ENCODE data around the gene EPN3. TPM values are rescaled to one million over a fixed set of nuclear protein-coding genes. Genes with fewer than 3 reads are reported as not detected.

EPN3 gene
- total and polyA plus RNA-seq, 2 donors (not counting 1 experiment from before 2014, with no cell fraction given): not detected

- TF ChIP-seq CTCF (IDR thresholded peaks at IDR 0.05): no peak
- no peak for TF ChIP-seq EZH2 (IDR thresholded peaks at IDR 0.05; ENCODE audit: borderline replicate concordance, insufficient read depth, low read depth, low read length, poor library complexity, severe bottlenecking)
- Mint-ChIP-seq H3K4me3 (no peak overlapping the region), H3K4me1 (no peaks in the 10 kb centered on the region), H3K9me3 (ENCODE audit: insufficient read depth) (no peaks in the 10 kb centered on the region), H3K27ac (no peak overlapping the region), H3K27me3 (no peaks in the 10 kb centered on the region)
- Histone ChIP-seq H4K20me1 (ENCODE audit: control insufficient read depth, insufficient read depth, low read length, poor library complexity, severe bottlenecking) (no peaks in the 10 kb centered on the region), H3K27me3 (replicated peaks in 1 of 4; ENCODE audit: control extremely low read depth in 1 of 4, control insufficient read depth in 3 of 4, insufficient read depth in 4 of 4, low read length in 3 of 4) (no peaks in the 10 kb centered on the region), H2AFZ (ENCODE audit: insufficient read depth, low read depth, low read length, poor library complexity, severe bottlenecking) (no peak overlapping the region), H3K79me2 (ENCODE audit: control insufficient read depth, insufficient read depth, low read length) (no peaks in the 10 kb centered on the region), H3K27ac (ENCODE audit: low read length in 2 of 2) (no peak overlapping the region), H3K9me3 (ENCODE audit: control extremely low read depth in 1 of 3, control insufficient read depth in 2 of 3, insufficient read depth in 1 of 3, low read length in 2 of 3) (no peaks in the 10 kb centered on the region), H3K4me3 (ENCODE audit: control extremely low read depth in 1 of 5, extremely low read depth in 1 of 5, insufficient read depth in 1 of 5, low read depth in 2 of 5, low read length in 4 of 5) (no peak overlapping the region), H3K36me3 (replicated peaks in 1 of 2; ENCODE audit: control extremely low read depth in 1 of 2, control insufficient read depth in 1 of 2, extremely low read depth in 1 of 2, insufficient read depth in 2 of 2, low read length in 1 of 2) (no peaks in the 10 kb centered on the region), H3K9ac (ENCODE audit: low read length) (no peak overlapping the region), H3K4me1 (ENCODE audit: control insufficient read depth in 2 of 2, insufficient read depth in 2 of 2, low read length in 2 of 2) (no peaks in the 10 kb centered on the region), H3K4me2 (replicated peaks; ENCODE audit: low read depth, low read length, poor library complexity, severe bottlenecking) (no peak overlapping the region)
- ChIA-PET POLR2A (no interaction called here), CTCF (no interaction called here)
- intact Hi-C loops (cut with micrococcal nuclease): no loop called here
- WGBS (ENCODE audit: insufficient coverage): 63% methylated on average over 1 of the region's 2 CpGs
- no peak for ATAC-seq (ENCODE audit: low read depth)
- no peak for DNase-seq
Observed at GRCh38 chr17:50521514-50521913, 11.0 kb upstream of the EPN3 start.

- Histone ChIP-seq H4K20me1 (ENCODE audit: control insufficient read depth, insufficient read depth, low read length, poor library complexity, severe bottlenecking) (no peaks in the 10 kb centered on the region), H3K4me3 (ENCODE audit: control extremely low read depth in 1 of 5, extremely low read depth in 1 of 5, insufficient read depth in 1 of 5, low read depth in 2 of 5, low read length in 4 of 5) (no peak overlapping the region), H3K27me3 (replicated peaks in 1 of 4; ENCODE audit: control extremely low read depth in 1 of 4, control insufficient read depth in 3 of 4, insufficient read depth in 4 of 4, low read length in 3 of 4) (peaks cover 0 to 4% (median under 1%) of the 10 kb centered on the region in 4 experiments), H2AFZ (ENCODE audit: insufficient read depth, low read depth, low read length, poor library complexity, severe bottlenecking) (no peak overlapping the region), H3K79me2 (ENCODE audit: control insufficient read depth, insufficient read depth, low read length) (no peaks in the 10 kb centered on the region), H3K4me2 (replicated peaks; ENCODE audit: low read depth, low read length, poor library complexity, severe bottlenecking) (no peak overlapping the region), H3K9me3 (ENCODE audit: control extremely low read depth in 1 of 3, control insufficient read depth in 2 of 3, insufficient read depth in 1 of 3, low read length in 2 of 3) (no peaks in the 10 kb centered on the region), H3K9ac (ENCODE audit: low read length) (no peak overlapping the region), H3K36me3 (replicated peaks in 1 of 2; ENCODE audit: control extremely low read depth in 1 of 2, control insufficient read depth in 1 of 2, extremely low read depth in 1 of 2, insufficient read depth in 2 of 2, low read length in 1 of 2) (no peaks in the 10 kb centered on the region), H3K4me1 (ENCODE audit: control insufficient read depth in 2 of 2, insufficient read depth in 2 of 2, low read length in 2 of 2) (no peaks in the 10 kb centered on the region), H3K27ac (ENCODE audit: low read length in 2 of 2) (no peak overlapping the region)
- POLR2A ChIA-PET: no interaction called here
- H3K4me1 Mint-ChIP-seq: no peaks in the 10 kb centered on the region
- H3K27ac Mint-ChIP-seq: no peak overlapping the region
- no peak for TF ChIP-seq EZH2 (IDR thresholded peaks at IDR 0.05; ENCODE audit: borderline replicate concordance, insufficient read depth, low read depth, low read length, poor library complexity, severe bottlenecking)
- TF ChIP-seq CTCF (IDR thresholded peaks at IDR 0.05): no peak
- intact Hi-C loops (cut with micrococcal nuclease): no loop called here
- no peaks in the 10 kb centered on the region for H3K9me3 Mint-ChIP-seq (ENCODE audit: insufficient read depth)
- no peaks in the 10 kb centered on the region for H3K27me3 Mint-ChIP-seq
- 92% methylated on average over 10 of the region's 10 CpGs for WGBS (ENCODE audit: insufficient coverage)
- CTCF ChIA-PET: no interaction called here
- DNase-seq: no peak
- no peak overlapping the region for H3K4me3 Mint-ChIP-seq
- ATAC-seq (ENCODE audit: low read depth): no peak
Observed at GRCh38 chr17:50522766-50523165, 9.8 kb upstream of the EPN3 start.

All from B cell (primary cell).